ENCODE measurements around the gene TPK1.

The TPK1 gene

GRCh38 chr7:144455040-144455404, 380.8 kb downstream of the TPK1 start:
- Histone ChIP-seq H3K4me3 (IDR thresholded peaks at IDR 0.05; ENCODE audit: insufficient read depth, low read depth, low read length) (no peak overlapping the region), H3K9ac (no peak overlapping the region), H3K4me2 (no peak overlapping the region), H3K4me1 (ENCODE audit: low read depth, poor library complexity, severe bottlenecking) (no peaks in the 10 kb centered on the region), H4K20me1 (ENCODE audit: insufficient read depth) (no peaks in the 10 kb centered on the region), H3K79me2 (ENCODE audit: insufficient read depth, low read depth) (no peaks in the 10 kb centered on the region), H2AFZ (ENCODE audit: low read depth) (no peak overlapping the region), H3K36me3 (ENCODE audit: insufficient read depth) (no peaks in the 10 kb centered on the region), H3K27ac (no peak overlapping the region), H3K27me3 (ENCODE audit: insufficient read depth, low read depth) (no peaks in the 10 kb centered on the region)
- TF ChIP-seq CTCF (conservative IDR thresholded peaks at IDR 0.05; ENCODE audit: low read depth, low read length) = no peak

GRCh38 chr7:144454256-144455039, 381.4 kb downstream of the TPK1 start:
- H3K4me3 ChIP-seq (IDR thresholded peaks at IDR 0.05; ENCODE audit: insufficient read depth, low read depth, low read length) = no peak overlapping the region
- no peaks in the 10 kb centered on the region for H3K79me2 ChIP-seq (ENCODE audit: insufficient read depth, low read depth)
- H3K4me2 ChIP-seq = no peak overlapping the region
- 0 out of 2 replicates have a peak, but pooled peaks have one; percentile 28 for TF ChIP-seq CTCF (conservative IDR thresholded peaks at IDR 0.05; ENCODE audit: low read depth, low read length)
- no peaks in the 10 kb centered on the region for H4K20me1 ChIP-seq (ENCODE audit: insufficient read depth)
- H3K36me3 ChIP-seq (ENCODE audit: insufficient read depth) = no peaks in the 10 kb centered on the region
- H3K4me1 ChIP-seq (ENCODE audit: low read depth, poor library complexity, severe bottlenecking) = no peaks in the 10 kb centered on the region
- H2AFZ ChIP-seq (ENCODE audit: low read depth) = no peak overlapping the region
- no peaks in the 10 kb centered on the region for H3K27me3 ChIP-seq (ENCODE audit: insufficient read depth, low read depth)
- no peak overlapping the region for H3K27ac ChIP-seq
- no peak overlapping the region for H3K9ac ChIP-seq

GRCh38 chr7:144452064-144452463, 383.8 kb downstream of the TPK1 start:
- no peaks in the 10 kb centered on the region for H3K79me2 ChIP-seq (ENCODE audit: insufficient read depth, low read depth)
- no peaks in the 10 kb centered on the region for H4K20me1 ChIP-seq (ENCODE audit: insufficient read depth)
- H3K4me2 ChIP-seq = no peak overlapping the region
- no peak overlapping the region for H2AFZ ChIP-seq (ENCODE audit: low read depth)
- no peak overlapping the region for H3K4me3 ChIP-seq (IDR thresholded peaks at IDR 0.05; ENCODE audit: insufficient read depth, low read depth, low read length)
- no peaks in the 10 kb centered on the region for H3K36me3 ChIP-seq (ENCODE audit: insufficient read depth)
- no peaks in the 10 kb centered on the region for H3K27me3 ChIP-seq (ENCODE audit: insufficient read depth, low read depth)
- H3K27ac ChIP-seq = no peak overlapping the region
- no peaks in the 10 kb centered on the region for H3K4me1 ChIP-seq (ENCODE audit: low read depth, poor library complexity, severe bottlenecking)
- no peak overlapping the region for H3K9ac ChIP-seq
- no peak for TF ChIP-seq CTCF (conservative IDR thresholded peaks at IDR 0.05; ENCODE audit: low read depth, low read length)

GRCh38 chr7:144445590-144445989, 390.3 kb downstream of the TPK1 start:
- Histone ChIP-seq H3K4me2 (no peak overlapping the region), H3K36me3 (ENCODE audit: insufficient read depth) (no peaks in the 10 kb centered on the region), H3K27ac (no peak overlapping the region), H3K27me3 (ENCODE audit: insufficient read depth, low read depth) (no peaks in the 10 kb centered on the region), H4K20me1 (ENCODE audit: insufficient read depth) (no peaks in the 10 kb centered on the region), H2AFZ (ENCODE audit: low read depth) (no peak overlapping the region), H3K4me3 (IDR thresholded peaks at IDR 0.05; ENCODE audit: insufficient read depth, low read depth, low read length) (no peak overlapping the region), H3K79me2 (ENCODE audit: insufficient read depth, low read depth) (no peaks in the 10 kb centered on the region), H3K4me1 (ENCODE audit: low read depth, poor library complexity, severe bottlenecking) (no peaks in the 10 kb centered on the region), H3K9ac (no peak overlapping the region)
- TF ChIP-seq CTCF (conservative IDR thresholded peaks at IDR 0.05; ENCODE audit: low read depth, low read length) = no peak
